H9 (cell line): Measurements from ENCODE around the gene CSMD2. TPM values are rescaled to one million over a fixed set of nuclear protein-coding genes. Genes with fewer than 3 reads are reported as not detected.

ENCODE experiments used
- DNase-seq: peaks from one replicate; pipeline ENCODE4 v3.0.0-alpha.2; 2017
- H2AFZ ChIP-seq: one replicate; pipeline ENCODE4 v1.6.1; 2013; ENCODE audit warnings: mild to moderate bottlenecking, low read length, control low read depth, moderate library complexity
- H2AK5ac ChIP-seq: 2 replicates; pipeline ENCODE4 v1.6.1; 2013; ENCODE audit warnings: low read length, control low read depth, mixed read lengths; ENCODE audit not compliant: insufficient read length
- H2BK120ac ChIP-seq: one replicate; pipeline ENCODE4 v1.6.1; 2013; ENCODE audit warnings: low read depth, mild to moderate bottlenecking, low read length, control low read depth, inconsistent platforms; ENCODE audit not compliant: poor library complexity, severe bottlenecking
- H2BK12ac ChIP-seq: 2 replicates; pipeline ENCODE4 v1.6.1; 2013; ENCODE audit warnings: low read length, control low read depth, mixed read lengths, low read depth; ENCODE audit not compliant: insufficient read length
- H2BK15ac ChIP-seq: 2 replicates; pipeline ENCODE4 v1.6.1; 2013; ENCODE audit warnings: low read depth, low read length, control low read depth
- H2BK20ac ChIP-seq: one replicate; pipeline ENCODE4 v1.6.1; 2013; ENCODE audit warnings: low read depth, mild to moderate bottlenecking, low read length, control low read depth, inconsistent platforms; ENCODE audit not compliant: poor library complexity, severe bottlenecking
- H2BK5ac ChIP-seq: 2 replicates; pipeline ENCODE4 v1.6.1; 2013; ENCODE audit warnings: low read length, control low read depth, mixed read lengths; ENCODE audit not compliant: insufficient read length
- H3K14ac ChIP-seq: 2 replicates; pipeline ENCODE4 v1.6.1; 2013; ENCODE audit warnings: low read length, control low read depth; ENCODE audit not compliant: insufficient read depth
- H3K18ac ChIP-seq: 2 replicates; pipeline ENCODE4 v1.6.1; 2013; ENCODE audit warnings: low read depth, mild to moderate bottlenecking, mixed read lengths, low read length, control low read depth; ENCODE audit not compliant: insufficient read length
- H3K23ac ChIP-seq: 2 replicates; pipeline ENCODE4 v1.6.1; 2013; ENCODE audit warnings: low read length, control low read depth, mixed read lengths, low read depth; ENCODE audit not compliant: insufficient read length
- H3K23me2 ChIP-seq: 2 replicates; pipeline ENCODE4 v1.6.1; 2013; ENCODE audit warnings: low read depth, mild to moderate bottlenecking, mixed read lengths, low read length, control low read depth; ENCODE audit not compliant: insufficient read length, poor library complexity, severe bottlenecking
- H3K27ac ChIP-seq: 2 replicates; pipeline ENCODE4 v1.5.1; 2013; ENCODE audit warnings: low read length, control low read depth, mixed read lengths, low read depth; ENCODE audit not compliant: insufficient read length
- H3K27me3 ChIP-seq: 2 replicates; pipeline ENCODE4 v1.6.1; 2013; ENCODE audit warnings: low read length, control low read depth, inconsistent platforms; ENCODE audit not compliant: insufficient read depth
- H3K4ac ChIP-seq: 2 replicates; pipeline ENCODE4 v1.6.1; 2013; ENCODE audit warnings: low read depth, mild to moderate bottlenecking, control low read depth, inconsistent platforms, low read length, moderate library complexity
- H3K4me1 ChIP-seq: 2 replicates; pipeline ENCODE4 v1.6.1; 2013; ENCODE audit warnings: low read length, control low read depth, inconsistent platforms; ENCODE audit not compliant: insufficient read depth
- H3K4me2 ChIP-seq: 2 replicates; pipeline ENCODE4 v1.6.1; 2013; ENCODE audit warnings: low read length, control low read depth, mixed read lengths; ENCODE audit not compliant: insufficient read length, insufficient read depth
- H3K56ac ChIP-seq: 2 replicates; pipeline ENCODE4 v1.6.1; 2013; ENCODE audit warnings: low read depth, mild to moderate bottlenecking, mixed read lengths, low read length, control low read depth; ENCODE audit not compliant: insufficient read length
- H3K79me1 ChIP-seq: 2 replicates; pipeline ENCODE4 v1.6.1; 2013; ENCODE audit warnings: low read depth, mild to moderate bottlenecking, moderate library complexity, low read length, control low read depth, inconsistent platforms; ENCODE audit not compliant: insufficient read depth, poor library complexity, severe bottlenecking
- H3K79me2 ChIP-seq: 2 replicates; pipeline ENCODE4 v1.6.1; 2013; ENCODE audit warnings: low read length, control low read depth, inconsistent platforms; ENCODE audit not compliant: insufficient read depth
- H3K9ac ChIP-seq: 2 replicates; pipeline ENCODE4 v1.6.1; 2013; ENCODE audit warnings: low read length, control low read depth, mixed read lengths; ENCODE audit not compliant: insufficient read length; ENCODE audit errors: extremely low read depth
- H3K9me3 ChIP-seq: one replicate; pipeline ENCODE4 v1.6.1; 2013; ENCODE audit warnings: low read depth, low read length, inconsistent platforms; ENCODE audit not compliant: control insufficient read depth
- H3T11ph ChIP-seq: one replicate; pipeline ENCODE4 v1.6.1; 2013; ENCODE audit warnings: mild to moderate bottlenecking, low read length, control low read depth, inconsistent platforms
- H4K20me1 ChIP-seq: one replicate; pipeline ENCODE4 v1.6.1; 2013; ENCODE audit not compliant: control insufficient read depth, insufficient read length, insufficient read depth
- H4K5ac ChIP-seq: 2 replicates; pipeline ENCODE4 v1.6.1; 2013; ENCODE audit warnings: low read depth, mild to moderate bottlenecking, mixed read lengths, low read length, control low read depth; ENCODE audit not compliant: insufficient read length
- H4K8ac ChIP-seq: replicated peaks from 2 replicates; pipeline ENCODE4 v1.6.1; 2013; ENCODE audit warnings: low read length, control low read depth, mixed read lengths, low read depth; ENCODE audit not compliant: insufficient read length
- H4K91ac ChIP-seq: 2 replicates; pipeline ENCODE4 v1.6.1; 2013; ENCODE audit warnings: low read depth, mild to moderate bottlenecking, moderate library complexity, mixed read lengths, low read length, control low read depth; ENCODE audit not compliant: insufficient read length
- H3K27ac Mint-ChIP-seq, 3 experiments: 2 replicates in 2 of 3; 3 replicates in 1 of 3; pipeline ENCODE4 v1.8.0; 2020 to 2021; ENCODE audit warnings: mixed read lengths in 3 of 3, mild to moderate bottlenecking in 1 of 3, moderate library complexity in 1 of 3
- H3K27me3 Mint-ChIP-seq: 2 replicates; pipeline ENCODE4 v1.8.0; 2021; ENCODE audit warnings: low read depth, mild to moderate bottlenecking, moderate library complexity, mixed read lengths
- H3K36me3 Mint-ChIP-seq, 3 experiments: 2 replicates in 2 of 3; 3 replicates in 1 of 3; pipeline ENCODE4 v1.8.0; 2020 to 2021; ENCODE audit warnings: low read depth in 3 of 3, mixed read lengths in 3 of 3; ENCODE audit not compliant: insufficient read depth in 1 of 3
- H3K4me1 Mint-ChIP-seq, 2 experiments: 2 replicates each; pipeline ENCODE4 v1.8.0; 2020; ENCODE audit warnings: mixed read lengths in 2 of 2
- H3K4me3 Mint-ChIP-seq, 2 experiments: 2 replicates in 1 of 2; 3 replicates in 1 of 2; pipeline ENCODE4 v1.8.0; 2020 to 2021; ENCODE audit warnings: mild to moderate bottlenecking in 2 of 2, mixed read lengths in 2 of 2, moderate library complexity in 1 of 2
- H3K9me3 Mint-ChIP-seq, 2 experiments: 2 replicates in 1 of 2; 3 replicates in 1 of 2; pipeline ENCODE4 v1.8.0; 2020; ENCODE audit warnings: mild to moderate bottlenecking in 2 of 2, mixed read lengths in 2 of 2, moderate library complexity in 1 of 2
- total RNA-seq: library from RNA; stranded (reverse); gene quantifications from 2 replicates; pipeline ENCODE4 v1.2.1, GENCODE V29; 2021
- TF ChIP-seq, protein P1 (sequence below): fragments of 200-600 bp; sonication (generic); conservative IDR thresholded peaks from 3 replicates; pipeline ENCODE4 v1.8.0; 2021; ENCODE audit warnings: antibody characterized with exemption, mild to moderate bottlenecking

CSMD2 gene
- total RNA-seq, 1 experiment from 2014 or later, result 6.4 TPM

DNA sequence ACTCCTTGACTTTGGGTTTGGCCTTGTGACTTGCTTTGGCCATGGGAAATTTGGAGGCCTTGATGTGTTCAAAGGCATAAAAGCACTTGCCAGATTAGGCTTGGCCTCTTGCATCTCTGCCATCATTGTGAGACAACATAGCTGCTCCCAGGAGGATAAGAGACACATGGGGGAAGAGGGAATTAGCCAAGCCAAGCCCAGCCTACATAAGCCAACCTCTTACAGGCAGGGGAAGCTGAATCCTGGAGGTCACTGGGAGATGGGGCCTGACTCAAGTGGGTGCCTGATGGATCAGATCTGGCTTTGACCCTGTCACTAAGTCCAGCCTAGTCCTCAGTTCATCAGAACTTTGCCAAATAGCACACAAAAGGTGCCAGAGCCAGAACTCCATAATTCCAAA lies 338.7 kb downstream of the CSMD2 start:
- H3K18ac ChIP-seq, result no peak overlapping the region
- H3K79me2 ChIP-seq, result no peaks in the 10 kb centered on the region
- H3K27me3 ChIP-seq, result no peaks in the 10 kb centered on the region
- H3K79me1 ChIP-seq, result no peaks in the 10 kb centered on the region
- H2BK5ac ChIP-seq, result no peak overlapping the region
- no peak overlapping the region for H4K91ac ChIP-seq
- DNase-seq, result no peak
- H3K23me2 ChIP-seq, result no peaks in the 10 kb centered on the region
- H3K27ac ChIP-seq, result no peak overlapping the region
- Mint-ChIP-seq H3K9me3 (peaks cover 26 to 28% of the 10 kb centered on the region in 2 experiments), H3K27ac (no peak overlapping the region), H3K4me3 (no peak overlapping the region), H3K4me1 (no peaks in the 10 kb centered on the region), H3K36me3 (peaks cover 23 to 33% (median 31%) of the 10 kb centered on the region in 3 experiments), H3K27me3 (peaks cover 1% of the 10 kb centered on the region; the same call in 1 of the 2 replicates)
- H3K9me3 ChIP-seq, result peaks cover 5% of the 10 kb centered on the region
- H2BK20ac ChIP-seq, result no peak overlapping the region
- H2BK15ac ChIP-seq, result no peak overlapping the region
- no peak overlapping the region for H3K56ac ChIP-seq
- no peak overlapping the region for H3K4me2 ChIP-seq
- TF ChIP-seq, protein P1, sequence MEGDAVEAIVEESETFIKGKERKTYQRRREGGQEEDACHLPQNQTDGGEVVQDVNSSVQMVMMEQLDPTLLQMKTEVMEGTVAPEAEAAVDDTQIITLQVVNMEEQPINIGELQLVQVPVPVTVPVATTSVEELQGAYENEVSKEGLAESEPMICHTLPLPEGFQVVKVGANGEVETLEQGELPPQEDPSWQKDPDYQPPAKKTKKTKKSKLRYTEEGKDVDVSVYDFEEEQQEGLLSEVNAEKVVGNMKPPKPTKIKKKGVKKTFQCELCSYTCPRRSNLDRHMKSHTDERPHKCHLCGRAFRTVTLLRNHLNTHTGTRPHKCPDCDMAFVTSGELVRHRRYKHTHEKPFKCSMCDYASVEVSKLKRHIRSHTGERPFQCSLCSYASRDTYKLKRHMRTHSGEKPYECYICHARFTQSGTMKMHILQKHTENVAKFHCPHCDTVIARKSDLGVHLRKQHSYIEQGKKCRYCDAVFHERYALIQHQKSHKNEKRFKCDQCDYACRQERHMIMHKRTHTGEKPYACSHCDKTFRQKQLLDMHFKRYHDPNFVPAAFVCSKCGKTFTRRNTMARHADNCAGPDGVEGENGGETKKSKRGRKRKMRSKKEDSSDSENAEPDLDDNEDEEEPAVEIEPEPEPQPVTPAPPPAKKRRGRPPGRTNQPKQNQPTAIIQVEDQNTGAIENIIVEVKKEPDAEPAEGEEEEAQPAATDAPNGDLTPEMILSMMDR, result no peak
- no peak overlapping the region for H4K5ac ChIP-seq
- H4K20me1 ChIP-seq, result no peaks in the 10 kb centered on the region
- H3K14ac ChIP-seq, result no peak overlapping the region
- H3T11ph ChIP-seq, result no peak overlapping the region
- no peak overlapping the region for H2AFZ ChIP-seq
- no peak overlapping the region for H3K9ac ChIP-seq
- no peak overlapping the region for H2BK120ac ChIP-seq
- H3K4ac ChIP-seq, result no peak overlapping the region
- no peaks in the 10 kb centered on the region for H3K4me1 ChIP-seq
- no peak overlapping the region for H4K8ac ChIP-seq
- H3K23ac ChIP-seq, result no peak overlapping the region
- no peak overlapping the region for H2BK12ac ChIP-seq
- no peak overlapping the region for H2AK5ac ChIP-seq
